Astrocyte of the spinal cord (primary cell): ENCODE data around the gene NT5DC2.
A peak's percentile ranks its signal among the peaks of the same experiment; 100 is the strongest.

Source experiments
- DNase-seq: peaks from one replicate; pipeline ENCODE4 v3.0.0; 2011; ENCODE audit warnings: low read depth, low spot score
- H3K4me3 ChIP-seq: 2 replicates; pipeline ENCODE4 v1.5.1; 2011; ENCODE audit warnings: low read depth, mild to moderate bottlenecking, low read length, moderate library complexity
- in situ Hi-C: cut with HindIII; loops from 2 replicates; pipeline ENCODE4 v1.10.0; 2017; ENCODE audit warnings: low sequenced_read_pairs
- TF ChIP-seq, protein P1 (sequence below): IDR thresholded peaks from 2 replicates; pipeline ENCODE4 v1.5.1; 2012; ENCODE audit warnings: low read depth, mild to moderate bottlenecking, low read length, inconsistent platforms

Gene NT5DC2

DNA sequence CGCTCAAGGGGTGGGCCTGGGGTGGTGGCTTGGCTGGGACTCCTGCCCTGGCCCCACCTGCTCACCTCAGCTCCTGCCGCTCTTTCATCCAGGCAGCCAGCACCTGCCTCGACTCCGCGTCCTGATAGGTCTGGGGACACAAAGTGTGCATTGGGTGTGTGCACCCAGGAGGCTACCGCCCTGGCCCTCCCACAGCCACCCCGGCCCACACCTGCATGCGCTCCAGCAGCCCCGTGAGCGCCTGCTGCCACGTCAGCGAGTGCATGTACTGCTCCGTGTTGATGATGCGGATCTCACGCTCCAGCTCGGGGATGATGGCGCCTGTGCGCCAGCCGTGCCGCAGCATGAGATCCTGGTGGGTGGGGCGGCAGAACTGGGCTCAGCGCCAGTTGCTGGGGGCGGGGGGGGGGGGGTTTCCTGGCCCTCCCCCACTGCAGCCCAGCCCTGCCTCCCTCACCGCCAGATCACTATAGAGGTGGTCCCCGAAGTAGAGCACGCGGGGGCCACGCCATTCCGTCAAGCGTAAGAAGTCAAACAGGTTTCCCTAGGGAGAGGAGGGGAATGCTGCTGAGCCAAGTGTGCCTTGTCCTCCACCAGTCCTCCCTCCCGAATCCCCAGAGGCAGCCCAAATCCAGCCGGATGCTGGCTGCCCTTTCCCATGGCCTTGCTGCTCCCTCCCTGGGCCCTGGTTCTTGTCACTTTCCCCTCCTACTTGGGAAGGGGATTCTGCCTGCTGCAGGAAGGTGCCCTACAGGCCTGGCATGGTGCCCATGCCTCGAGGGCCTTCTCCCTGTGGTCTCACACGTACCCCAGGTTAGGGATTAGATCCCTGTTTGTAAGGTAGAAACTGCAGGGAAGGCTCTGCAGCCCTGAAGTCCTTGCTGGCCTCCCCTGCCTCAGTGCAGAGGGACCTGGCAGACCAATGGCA is 8.6 kb downstream of the NT5DC2 start:
- in situ Hi-C loops, result no loop called here
- TF ChIP-seq, protein P1, sequence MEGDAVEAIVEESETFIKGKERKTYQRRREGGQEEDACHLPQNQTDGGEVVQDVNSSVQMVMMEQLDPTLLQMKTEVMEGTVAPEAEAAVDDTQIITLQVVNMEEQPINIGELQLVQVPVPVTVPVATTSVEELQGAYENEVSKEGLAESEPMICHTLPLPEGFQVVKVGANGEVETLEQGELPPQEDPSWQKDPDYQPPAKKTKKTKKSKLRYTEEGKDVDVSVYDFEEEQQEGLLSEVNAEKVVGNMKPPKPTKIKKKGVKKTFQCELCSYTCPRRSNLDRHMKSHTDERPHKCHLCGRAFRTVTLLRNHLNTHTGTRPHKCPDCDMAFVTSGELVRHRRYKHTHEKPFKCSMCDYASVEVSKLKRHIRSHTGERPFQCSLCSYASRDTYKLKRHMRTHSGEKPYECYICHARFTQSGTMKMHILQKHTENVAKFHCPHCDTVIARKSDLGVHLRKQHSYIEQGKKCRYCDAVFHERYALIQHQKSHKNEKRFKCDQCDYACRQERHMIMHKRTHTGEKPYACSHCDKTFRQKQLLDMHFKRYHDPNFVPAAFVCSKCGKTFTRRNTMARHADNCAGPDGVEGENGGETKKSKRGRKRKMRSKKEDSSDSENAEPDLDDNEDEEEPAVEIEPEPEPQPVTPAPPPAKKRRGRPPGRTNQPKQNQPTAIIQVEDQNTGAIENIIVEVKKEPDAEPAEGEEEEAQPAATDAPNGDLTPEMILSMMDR, result no peak
- no peak overlapping the region for H3K4me3 ChIP-seq
- DNase-seq, result no peak

DNA sequence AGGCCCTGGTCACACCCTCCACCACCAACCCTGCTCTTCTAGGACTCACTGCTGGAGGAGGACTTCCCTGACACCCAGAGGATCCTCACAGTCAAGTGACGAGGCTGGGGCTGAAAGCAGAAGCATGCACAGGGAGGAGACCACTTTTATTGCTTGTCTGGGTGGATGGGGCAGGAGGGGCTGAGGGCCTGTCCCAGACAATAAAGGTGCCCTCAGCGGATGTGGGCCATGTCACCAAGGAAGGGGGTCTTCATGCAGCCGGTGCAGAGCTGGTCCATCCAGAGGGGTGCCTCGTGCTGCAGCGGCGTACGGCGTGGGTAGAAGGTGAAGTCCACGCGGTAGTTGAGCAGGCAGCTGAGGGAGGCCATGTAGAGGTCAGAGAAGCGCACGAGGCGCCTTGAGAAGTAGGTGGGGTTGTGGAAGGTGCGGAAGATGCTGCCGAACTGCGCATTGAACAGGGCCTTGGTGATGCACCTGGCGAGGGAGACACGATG is 9.4 kb downstream of the NT5DC2 start:
- TF ChIP-seq, protein P1, result no peak
- in situ Hi-C loops, result no loop called here
- no peak overlapping the region for H3K4me3 ChIP-seq
- DNase-seq, result no peak

DNA sequence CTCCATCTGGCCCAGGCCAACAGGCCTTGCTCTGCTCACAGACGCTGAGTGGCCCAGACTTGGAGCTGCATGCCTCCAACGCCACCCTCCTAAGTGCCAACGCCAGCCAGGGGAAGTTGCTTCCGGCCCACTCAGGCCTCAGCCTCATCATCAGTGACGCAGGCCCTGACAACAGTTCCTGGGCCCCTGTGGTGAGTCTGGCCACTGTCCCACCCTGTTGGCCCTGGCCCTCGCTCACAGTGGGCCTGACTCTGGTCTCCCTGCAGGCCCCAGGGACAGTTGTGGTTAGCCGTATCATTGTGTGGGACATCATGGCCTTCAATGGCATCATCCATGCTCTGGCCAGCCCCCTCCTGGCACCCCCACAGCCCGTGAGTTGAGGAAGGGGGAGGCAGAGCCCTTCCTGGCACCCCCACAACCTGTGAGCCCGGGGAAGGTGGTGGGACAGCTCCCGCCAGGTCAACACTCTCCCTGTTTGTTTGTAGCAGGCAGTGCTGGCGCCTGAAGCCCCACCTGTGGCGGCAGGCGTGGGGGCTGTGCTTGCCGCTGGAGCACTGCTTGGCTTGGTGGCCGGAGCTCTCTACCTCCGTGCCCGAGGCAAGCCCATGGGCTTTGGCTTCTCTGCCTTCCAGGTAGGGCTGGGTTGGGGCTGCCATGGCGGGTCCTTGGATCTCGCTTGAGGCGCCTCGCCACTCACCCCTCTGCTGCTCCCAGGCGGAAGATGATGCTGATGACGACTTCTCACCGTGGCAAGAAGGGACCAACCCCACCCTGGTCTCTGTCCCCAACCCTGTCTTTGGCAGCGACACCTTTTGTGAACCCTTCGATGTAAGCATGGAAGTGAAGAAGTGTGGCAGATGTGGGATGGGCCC is 10.0 kb downstream of the NT5DC2 start:
- DNase-seq, result peak; percentile 56
- TF ChIP-seq, protein P1, result no peak
- H3K4me3 ChIP-seq, result no peak overlapping the region
- in situ Hi-C loops, result no loop called here

DNA sequence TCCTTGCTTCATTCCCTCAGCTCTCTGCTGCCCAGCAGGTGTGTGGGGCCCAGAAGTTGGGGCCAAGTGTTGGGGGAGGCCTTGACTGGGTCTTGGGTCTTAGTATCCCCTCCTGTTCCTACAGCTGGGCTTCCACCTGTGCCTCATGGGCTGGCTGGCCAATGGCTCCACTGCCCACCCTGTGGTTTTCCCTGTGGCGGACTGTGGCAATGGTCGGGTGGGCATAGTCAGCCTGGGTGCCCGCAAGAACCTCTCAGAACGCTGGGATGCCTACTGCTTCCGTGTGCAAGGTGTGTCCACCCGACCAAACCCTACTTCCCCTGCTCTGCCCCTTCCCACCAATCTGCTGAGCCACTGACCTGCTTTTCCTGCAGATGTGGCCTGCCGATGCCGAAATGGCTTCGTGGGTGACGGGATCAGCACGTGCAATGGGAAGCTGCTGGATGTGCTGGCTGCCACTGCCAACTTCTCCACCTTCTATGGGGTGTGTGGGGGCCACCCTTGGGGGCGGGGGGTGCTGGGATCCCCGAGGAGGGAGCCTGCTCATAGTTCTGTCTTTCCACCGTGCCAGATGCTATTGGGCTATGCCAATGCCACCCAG is 10.9 kb downstream of the NT5DC2 start:
- DNase-seq, result no peak
- no peak overlapping the region for H3K4me3 ChIP-seq
- TF ChIP-seq, protein P1, result no peak
- in situ Hi-C loops, result no loop called here

DNA sequence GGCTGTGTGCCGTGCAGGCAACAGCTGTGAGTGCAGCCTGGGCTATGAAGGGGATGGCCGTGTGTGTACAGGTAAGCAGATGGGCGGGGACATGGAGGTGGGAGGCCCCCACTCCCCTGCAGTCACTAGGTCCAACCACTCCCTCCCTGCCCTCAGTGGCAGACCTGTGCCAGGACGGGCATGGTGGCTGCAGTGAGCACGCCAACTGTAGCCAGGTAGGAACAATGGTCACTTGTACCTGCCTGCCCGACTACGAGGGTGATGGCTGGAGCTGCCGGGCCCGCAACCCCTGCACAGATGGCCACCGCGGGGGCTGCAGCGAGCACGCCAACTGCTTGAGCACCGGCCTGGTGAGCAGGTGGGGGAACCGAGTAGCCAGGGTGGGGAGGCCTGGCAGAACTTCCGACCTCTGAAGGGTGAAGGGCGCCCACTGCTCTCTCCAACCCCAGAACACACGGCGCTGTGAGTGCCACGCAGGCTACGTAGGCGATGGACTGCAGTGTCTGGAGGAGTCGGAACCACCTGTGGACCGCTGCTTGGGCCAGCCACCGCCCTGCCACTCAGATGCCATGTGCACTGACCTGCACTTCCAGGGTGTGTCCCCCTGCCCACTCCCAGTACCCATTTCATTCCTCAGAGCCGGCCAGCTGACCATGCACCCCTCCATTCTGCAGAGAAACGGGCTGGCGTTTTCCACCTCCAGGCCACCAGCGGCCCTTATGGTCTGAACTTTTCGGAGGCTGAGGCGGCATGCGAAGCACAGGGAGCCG is 11.6 kb downstream of the NT5DC2 start:
- DNase-seq, result no peak
- TF ChIP-seq, protein P1, result no peak
- in situ Hi-C loops, result no loop called here
- no peak overlapping the region for H3K4me3 ChIP-seq

DNA sequence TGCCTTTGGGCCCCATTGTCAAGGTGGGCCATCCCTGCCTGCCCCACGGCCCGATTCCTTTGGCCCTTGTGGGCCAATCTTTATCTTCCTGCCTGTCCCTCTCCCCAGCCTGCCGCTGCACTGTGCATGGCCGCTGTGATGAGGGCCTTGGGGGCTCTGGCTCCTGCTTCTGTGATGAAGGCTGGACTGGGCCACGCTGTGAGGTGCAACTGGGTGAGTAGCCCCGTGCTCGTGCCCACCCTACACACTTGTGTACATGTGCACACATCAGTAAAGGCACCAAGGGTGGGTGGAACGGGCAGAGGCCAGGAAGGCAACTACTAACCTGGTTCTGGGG is 12.2 kb downstream of the NT5DC2 start:
- in situ Hi-C loops, result no loop called here
- H3K4me3 ChIP-seq, result no peak overlapping the region
- no peak for DNase-seq
- TF ChIP-seq, protein P1, result no peak
